ENCODE results near the gene DERL2. TPM values are rescaled to one million over a fixed set of nuclear protein-coding genes. Genes with fewer than 3 reads are reported as not detected.

Gene DERL2
- total RNA-seq, 1 donor from 2014 or later: 32.5 TPM

- Histone ChIP-seq H3K4me1 (peaks cover 11% of the 10 kb centered on the region), H3K27ac (replicated peaks) (no peak overlapping the region), H3K4me3 (no peak overlapping the region), H3K27me3 (ENCODE audit: low read depth) (peaks cover 2% of the 10 kb centered on the region), H3K36me3 (peaks cover 50% of the 10 kb centered on the region), H3K9me3 (replicated peaks) (no peaks in the 10 kb centered on the region)
- intact Hi-C loops (cut with micrococcal nuclease): no loop called here
- TF ChIP-seq CTCF (IDR thresholded peaks at IDR 0.05; ENCODE audit: borderline replicate concordance): no peak
- no peak for DNase-seq
Observed at GRCh38 chr17:5530265-5531084, 44.5 kb upstream of the DERL2 start.

- peaks cover 55% of the 10 kb centered on the region for H3K36me3 ChIP-seq
- intact Hi-C loops (cut with micrococcal nuclease): no loop called here
- H3K4me1 ChIP-seq: peaks cover 11% of the 10 kb centered on the region
- H3K9me3 ChIP-seq (replicated peaks): no peaks in the 10 kb centered on the region
- H3K27ac ChIP-seq (replicated peaks): peak overlapping the region; percentile 59
- DNase-seq: no peak
- H3K27me3 ChIP-seq (ENCODE audit: low read depth): no peaks in the 10 kb centered on the region
- no peak for TF ChIP-seq CTCF (IDR thresholded peaks at IDR 0.05; ENCODE audit: borderline replicate concordance)
- H3K4me3 ChIP-seq: no peak overlapping the region
Observed at GRCh38 chr17:5527601-5528250, 41.7 kb upstream of the DERL2 start.

- Histone ChIP-seq H3K4me3 (no peak overlapping the region), H3K4me1 (peaks cover 11% of the 10 kb centered on the region), H3K36me3 (peaks cover 59% of the 10 kb centered on the region), H3K27ac (replicated peaks) (peak overlapping the region; percentile 59), H3K9me3 (replicated peaks) (no peaks in the 10 kb centered on the region), H3K27me3 (ENCODE audit: low read depth) (no peaks in the 10 kb centered on the region)
- peak; percentile 67 for DNase-seq
- no peak for TF ChIP-seq CTCF (IDR thresholded peaks at IDR 0.05; ENCODE audit: borderline replicate concordance)
- intact Hi-C loops (cut with micrococcal nuclease): no loop called here
Observed at GRCh38 chr17:5526821-5527598, 41.0 kb upstream of the DERL2 start.

GRCh38 chr17:5523249-5523648 is 37.3 kb upstream of the DERL2 start:
- no peak for DNase-seq
- H3K36me3 ChIP-seq: peaks cover 45% of the 10 kb centered on the region
- intact Hi-C loops (cut with micrococcal nuclease): no loop called here
- peaks cover 11% of the 10 kb centered on the region for H3K4me1 ChIP-seq
- H3K27ac ChIP-seq (replicated peaks): no peak overlapping the region
- no peaks in the 10 kb centered on the region for H3K9me3 ChIP-seq (replicated peaks)
- no peak for TF ChIP-seq CTCF (IDR thresholded peaks at IDR 0.05; ENCODE audit: borderline replicate concordance)
- H3K27me3 ChIP-seq (ENCODE audit: low read depth): no peaks in the 10 kb centered on the region
- H3K4me3 ChIP-seq: no peak overlapping the region

GRCh38 chr17:5522476-5522875 is 36.5 kb upstream of the DERL2 start:
- Histone ChIP-seq H3K4me1 (peaks cover 11% of the 10 kb centered on the region), H3K36me3 (peaks cover 46% of the 10 kb centered on the region), H3K9me3 (replicated peaks) (no peaks in the 10 kb centered on the region), H3K27me3 (ENCODE audit: low read depth) (no peaks in the 10 kb centered on the region), H3K4me3 (no peak overlapping the region), H3K27ac (replicated peaks) (no peak overlapping the region)
- TF ChIP-seq CTCF (IDR thresholded peaks at IDR 0.05; ENCODE audit: borderline replicate concordance): no peak
- no peak for DNase-seq
- intact Hi-C loops (cut with micrococcal nuclease): no loop called here

All from left ventricle myocardium inferior (tissue), 1 donor.